ENCODE measurements around the gene ROS1.

DNA sequence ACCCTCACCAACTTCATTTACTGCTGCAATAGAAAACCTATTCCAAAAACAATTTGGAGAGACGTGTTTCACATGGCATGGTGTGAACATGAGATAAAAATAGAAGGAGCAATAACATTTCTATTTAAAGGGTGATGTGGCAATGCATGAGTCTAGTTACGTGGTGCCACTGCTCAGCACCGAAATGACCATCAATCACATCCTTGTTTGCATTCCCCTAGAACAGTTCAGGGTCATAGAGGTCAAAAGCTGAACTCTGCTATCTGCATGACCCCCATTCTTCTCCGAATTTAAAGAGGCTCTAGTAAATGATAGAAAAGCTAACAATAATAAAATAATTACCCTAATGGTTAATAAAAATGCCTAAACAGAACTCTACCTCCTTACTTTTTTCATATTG lies 29.5 kb downstream of the ROS1 start:
- TF ChIP-seq GATA3 (IDR thresholded peaks at IDR 0.05; ENCODE audit: low read depth, low read length) (no peak), GATA2 (IDR thresholded peaks at IDR 0.05; ENCODE audit: low read depth, low read length) (no peak)

Measured in SH-SY5Y (cell line).